A673 (cell line): ENCODE data around the gene SLC5A2. TPM values are rescaled to one million over a fixed set of nuclear protein-coding genes. Genes with fewer than 3 reads are reported as not detected.

ENCODE experiments used
- total RNA-seq: library from RNA; stranded (reverse); gene quantifications from 2 replicates; pipeline ENCODE4 v1.2.3, GENCODE V29; 2021

The SLC5A2 gene
- total RNA-seq, 1 experiment from 2014 or later: not detected

Other genes with a start within 250 kb of the SLC5A2 start
- gene ITGAM, start 223.1 kb upstream of the SLC5A2 start, total RNA-seq: 0.35 and 0.92 TPM in 2 replicates
- 0.46 TPM in 1 of 2 replicates, not detected in the other for gene ITGAX, start 127.9 kb upstream of the SLC5A2 start, total RNA-seq
- not detected in 2 replicates for gene ITGAD, start 89.8 kb upstream of the SLC5A2 start, total RNA-seq
- gene COX6A2, start 54.8 kb upstream of the SLC5A2 start, total RNA-seq: not detected in 2 replicates
- 0.32 and 0.81 TPM in 2 replicates for gene ZNF843, start 40.3 kb upstream of the SLC5A2 start, total RNA-seq
- gene ARMC5, start 23.6 kb upstream of the SLC5A2 start, total RNA-seq: 7.4 and 8.8 TPM in 2 replicates
- gene TGFB1I1, start 11.0 kb upstream of the SLC5A2 start, total RNA-seq: 3.3 and 3.8 TPM in 2 replicates
- gene RUSF1, start 25.3 kb downstream of the SLC5A2 start, total RNA-seq: 41.9 and 46.3 TPM in 2 replicates
- not detected in 2 replicates for gene AHSP, start 44.8 kb downstream of the SLC5A2 start, total RNA-seq